Raji (cell line): Measurements from ENCODE around the gene VCL.

Experiments used
- POLR2A ChIP-seq: IDR thresholded peaks from 2 replicates; pipeline ENCODE4 v1.6.1; 2011; ENCODE audit warnings: low read depth, low read length, control low read depth; ENCODE audit not compliant: insufficient read depth

The VCL gene

GRCh38 chr10:73997787-73998622, at the start of gene VCL:
Gene VCL (plus strand): TSS chr10:73998116. CDS start chr10:73998208, 92 bp downstream.
- peak; percentile 92 for TF ChIP-seq POLR2A

DNA sequence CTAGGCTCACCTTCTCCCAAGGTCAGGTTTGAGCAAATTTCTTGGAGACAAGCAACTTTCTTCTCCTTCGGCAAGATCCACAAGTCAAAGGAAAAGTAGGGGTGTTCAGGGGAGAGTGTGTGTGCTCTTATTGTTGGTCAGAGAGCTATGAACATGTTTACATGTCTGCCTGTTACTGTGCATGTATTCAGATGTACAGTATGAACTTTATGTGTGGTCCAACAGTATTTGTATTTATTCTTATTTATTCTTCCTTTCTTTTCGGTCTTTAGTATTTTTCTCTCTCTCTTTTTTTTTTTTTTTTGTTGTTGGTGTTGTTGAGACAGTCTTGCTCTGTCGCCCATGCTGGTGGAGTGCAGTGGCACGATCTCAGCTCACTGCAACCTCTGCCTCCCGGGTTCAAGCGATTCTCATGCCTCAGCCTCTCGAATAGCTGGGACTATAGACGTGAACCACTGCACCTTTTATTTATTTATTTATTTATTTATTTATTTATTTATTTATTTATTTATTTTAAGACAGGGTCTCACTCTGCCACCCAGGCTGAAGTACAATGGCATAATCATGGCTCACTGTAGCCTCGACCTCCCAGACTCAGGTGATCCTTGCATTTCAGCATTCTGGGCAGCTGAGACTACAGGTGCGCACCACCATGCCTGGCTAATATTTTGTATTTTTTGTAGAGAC, 48.8 kb upstream of the VCL start:
- TF ChIP-seq POLR2A: no peak

DNA sequence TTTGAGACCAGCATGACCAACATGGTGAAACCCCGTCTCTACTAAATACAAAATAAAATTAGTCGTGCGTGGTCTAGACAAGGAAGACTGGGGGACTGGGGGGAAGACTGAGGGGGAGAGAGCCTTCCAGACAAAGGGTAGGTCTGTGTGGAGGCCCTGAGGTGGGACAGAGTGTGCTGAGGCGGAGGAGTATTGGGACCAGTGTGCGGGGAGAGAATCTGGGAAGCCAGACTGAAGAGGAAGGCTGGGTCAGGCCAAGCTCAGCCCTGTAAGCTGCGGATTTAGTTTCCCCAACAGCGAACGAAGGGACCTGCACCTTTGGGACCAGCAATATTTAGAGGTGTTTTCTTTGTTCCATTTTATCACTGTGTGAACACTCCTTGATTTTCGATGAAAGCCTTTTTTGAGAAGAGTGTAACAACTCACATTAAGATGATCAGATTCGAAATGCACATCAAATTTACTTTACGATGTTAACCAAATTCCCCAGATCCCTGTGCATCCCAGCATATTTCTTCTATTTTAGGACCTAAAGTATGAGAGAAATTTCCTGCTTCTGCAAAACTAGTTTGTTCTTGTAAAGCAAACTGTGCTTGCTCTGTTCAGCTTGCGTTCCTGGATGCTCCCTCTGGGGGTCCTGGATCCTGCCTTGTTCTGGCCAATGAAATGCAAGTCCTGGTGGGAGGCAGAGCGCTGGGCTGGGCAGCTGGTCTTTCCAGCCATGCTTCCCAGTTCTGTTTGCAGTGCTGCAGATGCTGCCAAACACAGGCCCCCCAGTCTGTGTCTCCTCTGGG, 47.6 kb upstream of the VCL start:
- TF ChIP-seq POLR2A: no peak

GRCh38 chr10:73953665-73954064, 44.3 kb upstream of the VCL start:
- no peak for TF ChIP-seq POLR2A

DNA sequence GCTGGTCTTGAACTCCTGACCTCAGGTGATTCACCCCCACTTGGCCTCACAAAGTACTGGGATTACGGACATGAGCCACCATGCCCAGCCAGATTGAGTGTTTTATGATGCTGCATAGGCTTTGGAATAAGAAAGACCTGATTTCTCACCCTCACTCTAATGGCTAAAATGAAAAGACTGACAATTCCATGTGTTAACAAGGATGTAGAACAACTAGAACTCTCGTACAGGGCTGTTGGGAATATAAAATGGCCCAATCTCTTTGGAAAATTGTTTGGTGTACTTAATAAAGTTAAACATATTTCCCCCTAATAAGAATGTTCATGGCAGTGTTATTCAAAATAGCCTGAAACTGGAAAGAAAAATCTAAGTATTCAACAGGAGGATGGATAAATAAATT, 43.2 kb upstream of the VCL start:
- no peak for TF ChIP-seq POLR2A

- no peak for TF ChIP-seq POLR2A
Measured at GRCh38 chr10:73955719-73956118, 42.2 kb upstream of the VCL start.

DNA sequence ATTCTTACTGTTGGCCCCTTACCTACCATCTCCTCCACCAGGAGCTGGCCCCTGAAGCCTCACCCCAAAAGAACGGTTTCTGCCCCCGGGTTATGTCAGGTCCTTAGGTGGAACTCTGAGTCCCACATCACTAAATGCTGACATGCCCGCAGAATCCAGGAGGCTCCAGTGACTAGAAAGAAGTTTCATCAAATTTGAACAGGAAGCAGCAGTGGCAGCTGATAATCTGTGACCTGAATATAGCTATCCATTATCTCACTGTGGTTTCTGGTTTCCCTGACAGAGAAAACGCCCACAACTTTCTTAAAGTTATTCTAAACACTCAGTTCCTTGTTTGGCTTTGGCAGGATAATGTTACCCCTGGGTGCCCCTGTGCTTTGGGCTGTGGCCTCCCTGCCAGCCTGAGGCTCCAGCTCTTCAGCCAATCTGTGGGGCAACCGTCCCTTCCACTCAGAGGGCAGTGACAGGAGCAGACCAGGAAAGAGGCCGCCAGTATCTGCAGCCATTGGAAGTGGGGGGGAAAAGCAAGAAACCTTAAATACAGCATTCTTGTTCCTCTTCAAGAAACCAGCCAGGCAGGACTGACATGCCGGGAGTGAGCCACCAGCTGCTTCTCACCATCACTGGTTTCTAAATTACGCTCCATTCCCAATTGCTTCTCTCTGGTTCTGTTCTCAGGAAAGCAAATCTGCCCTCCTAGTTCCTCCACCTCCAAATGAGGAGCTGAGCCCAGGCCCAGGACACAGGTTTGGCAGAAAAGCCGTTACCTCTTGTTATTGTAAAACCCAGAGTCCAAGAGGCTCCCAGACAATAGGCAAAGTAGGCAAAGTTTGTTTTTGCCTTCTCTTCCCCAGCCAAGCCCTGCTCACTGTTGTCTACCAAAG, 41.2 kb upstream of the VCL start:
- TF ChIP-seq POLR2A: no peak

- no peak for TF ChIP-seq POLR2A
Measured at GRCh38 chr10:73959484-73960243, 38.3 kb upstream of the VCL start.

GRCh38 chr10:73962386-73962785, 35.5 kb upstream of the VCL start:
- no peak for TF ChIP-seq POLR2A

- no peak for TF ChIP-seq POLR2A
Measured at GRCh38 chr10:73964743-73965142, 33.2 kb upstream of the VCL start.

DNA sequence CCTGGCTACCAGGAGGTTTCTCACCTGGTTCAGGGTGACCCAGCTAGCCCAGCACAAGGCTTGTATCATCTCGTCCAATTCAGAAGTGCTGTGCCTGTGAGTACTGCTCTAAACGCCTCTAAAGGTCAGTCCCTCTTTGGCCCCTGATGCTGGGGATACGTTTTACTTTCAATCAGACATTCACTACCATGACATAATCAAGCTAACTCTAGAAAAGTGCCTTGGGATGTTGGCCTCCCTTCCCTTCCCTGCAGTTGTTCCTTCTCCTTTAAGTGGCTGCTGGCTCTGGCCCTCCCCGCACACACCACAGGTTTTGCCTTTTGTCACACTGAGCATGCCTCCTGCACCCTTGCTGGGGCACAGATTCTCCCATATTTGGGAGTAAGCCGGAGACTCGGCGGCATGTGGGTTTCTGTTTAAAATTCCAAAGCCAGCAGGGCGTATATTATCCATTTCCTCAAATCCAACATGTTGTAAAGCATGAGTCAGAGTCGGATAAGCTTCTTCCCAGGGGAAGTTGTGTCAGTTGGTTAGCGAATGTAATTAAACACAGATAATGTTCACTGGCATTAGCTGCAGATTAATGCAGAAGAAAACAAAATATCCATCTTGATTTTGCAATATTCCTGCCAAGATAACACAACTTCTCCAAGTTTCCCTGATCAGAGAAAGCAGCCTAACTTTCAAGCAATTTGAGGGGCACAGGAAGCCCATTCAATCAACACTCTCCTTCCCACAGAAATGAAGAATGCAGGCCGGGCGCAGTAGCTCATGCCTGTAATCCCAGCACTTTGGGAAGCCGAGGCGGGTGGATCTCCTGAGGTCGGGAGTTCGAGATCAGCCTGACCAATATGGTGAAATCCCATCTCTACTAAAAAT, 31.8 kb upstream of the VCL start:
- TF ChIP-seq POLR2A: no peak

GRCh38 chr10:73967022-73967429, 30.9 kb upstream of the VCL start:
- no peak for TF ChIP-seq POLR2A

GRCh38 chr10:73967544-73967943, 30.4 kb upstream of the VCL start:
- no peak for TF ChIP-seq POLR2A
